Activated naive CD4-positive, alpha-beta T cell treated with anti-CD3 and anti-CD28 coated beads, Interleukin-2, amount 50 U/mL, for 72 hours (primary cell): ENCODE data around the gene RAVER1. TPM values are rescaled to one million over a fixed set of nuclear protein-coding genes. Genes with fewer than 3 reads are reported as not detected.
"Not testable (repeated sequence)": the region's sequence is repeated elsewhere in the genome, so short reads cannot be mapped to it uniquely, and the experiment has no call there.

Experiments
- ATAC-seq, 2 donors: fragments of 150-1000 bp; cut with Tn5 transposase; 2 replicates each; pipeline ENCODE4 v1.10.0; 2021; ENCODE audit warnings: mild to moderate bottlenecking in 2 of 2, moderate library complexity in 2 of 2
- DNase-seq, 2 donors: peaks; one replicate each; pipeline ENCODE4 v3.0.0; 2021 to 2022; ENCODE audit warnings: low spot score in 2 of 2
- H3K27ac Mint-ChIP-seq, 2 donors: one replicate each; pipeline ENCODE4 v1.8.0; 2022; ENCODE audit warnings: mild to moderate bottlenecking in 2 of 2, mixed read lengths in 2 of 2
- H3K36me3 Mint-ChIP-seq, 2 donors: one replicate each; pipeline ENCODE4 v1.8.0; 2022; ENCODE audit warnings: mixed read lengths in 2 of 2
- H3K9me3 Mint-ChIP-seq, 2 donors: one replicate each; pipeline ENCODE4 v1.8.0; 2022; ENCODE audit warnings: mixed read lengths in 2 of 2
- total RNA-seq, 2 donors: library from RNA; stranded (reverse); gene quantifications; one replicate each; pipeline ENCODE4 v1.2.3, GENCODE V29; 2022

RAVER1 gene
- total RNA-seq, 2 donors from 2014 or later = 52.5 to 101 TPM

GRCh38 chr19:10289167-10289835 is 44.0 kb downstream of the RAVER1 start:
- ATAC-seq (peak; percentile 35 to 39), DNase-seq (peak in 1 of 2 donors; percentile 69)
- H3K36me3 Mint-ChIP-seq = peaks cover 10 to 20% of the 10 kb centered on the region in 2 donors
- H3K27ac Mint-ChIP-seq = peak overlapping the region in 1 of 2 donors; percentile 55
- no peaks in the 10 kb centered on the region for H3K9me3 Mint-ChIP-seq

DNA sequence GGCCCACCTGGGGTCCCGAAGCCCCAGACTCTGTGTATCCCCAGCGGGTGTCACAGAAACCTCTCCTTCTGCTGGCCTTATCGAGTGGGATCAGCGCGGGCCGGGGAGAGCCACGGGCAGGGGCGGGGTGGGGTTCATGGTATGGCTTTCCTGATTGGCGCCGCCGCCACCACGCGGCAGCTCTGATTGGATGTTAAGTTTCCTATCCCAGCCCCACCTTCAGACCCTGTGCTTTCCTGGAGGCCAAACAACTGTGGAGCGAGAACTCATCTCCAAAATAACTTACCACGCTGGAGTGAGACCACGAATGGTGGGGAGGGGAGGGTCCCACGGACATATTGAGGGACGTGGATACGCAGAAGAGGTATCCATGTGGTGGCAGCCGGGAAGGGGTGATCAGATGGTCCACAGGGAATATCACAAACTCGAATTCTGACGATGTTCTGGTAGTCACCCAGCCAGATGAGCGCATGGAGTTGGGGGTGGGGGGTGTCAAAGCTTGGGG is 44.6 kb downstream of the RAVER1 start:
- DNase-seq (peak in 1 of 2 donors; percentile 56), ATAC-seq (peak; percentile 13 to 47)
- H3K9me3 Mint-ChIP-seq = no peaks in the 10 kb centered on the region
- peak overlapping the region in 1 of 2 donors; percentile 55 for H3K27ac Mint-ChIP-seq
- H3K36me3 Mint-ChIP-seq = peaks cover 10 to 20% of the 10 kb centered on the region in 2 donors

GRCh38 chr19:10286803-10287737 is 46.3 kb downstream of the RAVER1 start, which contains the start of gene ICAM4:
Gene ICAM4, plus strand, starts transcription at chr19:10286955. Its CDS starts 58 bp downstream, at chr19:10287013.
- Mint-ChIP-seq H3K9me3 (no peaks in the 10 kb centered on the region), H3K36me3 (peaks cover 8 to 12% of the 10 kb centered on the region in 2 donors), H3K27ac (peak within 1 kb of the TSS in 1 of 2 donors; percentile 50)
- peak; percentile 22 to 37 for ATAC-seq
- peak in 1 of 2 donors; percentile 42 for DNase-seq

DNA sequence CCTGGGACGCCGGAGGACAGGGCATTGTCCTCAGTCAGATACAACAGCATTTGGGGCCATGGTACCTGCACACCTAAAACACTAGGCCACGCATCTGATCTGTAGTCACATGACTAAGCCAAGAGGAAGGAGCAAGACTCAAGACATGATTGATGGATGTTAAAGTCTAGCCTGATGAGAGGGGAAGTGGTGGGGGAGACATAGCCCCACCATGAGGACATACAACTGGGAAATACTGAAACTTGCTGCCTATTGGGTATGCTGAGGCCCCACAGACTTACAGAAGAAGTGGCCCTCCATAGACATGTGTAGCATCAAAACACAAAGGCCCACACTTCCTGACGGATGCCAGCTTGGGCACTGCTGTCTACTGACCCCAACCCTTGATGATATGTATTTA is 47.9 kb downstream of the RAVER1 start:
- DNase-seq = no peak
- no peaks in the 10 kb centered on the region for H3K9me3 Mint-ChIP-seq
- H3K36me3 Mint-ChIP-seq = peaks cover 4 to 12% of the 10 kb centered on the region in 2 donors
- no peak for ATAC-seq
- no peak overlapping the region for H3K27ac Mint-ChIP-seq

DNA sequence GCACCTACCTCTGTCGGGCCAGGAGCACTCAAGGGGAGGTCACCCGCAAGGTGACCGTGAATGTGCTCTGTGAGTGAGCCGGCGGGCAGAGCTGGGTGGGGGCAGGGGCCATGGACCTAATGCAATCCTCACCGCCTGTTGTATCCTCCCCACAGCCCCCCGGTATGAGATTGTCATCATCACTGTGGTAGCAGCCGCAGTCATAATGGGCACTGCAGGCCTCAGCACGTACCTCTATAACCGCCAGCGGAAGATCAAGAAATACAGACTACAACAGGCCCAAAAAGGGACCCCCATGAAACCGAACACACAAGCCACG is 48.4 kb downstream of the RAVER1 start:
- ATAC-seq (no peak), DNase-seq (no peak)
- Mint-ChIP-seq H3K9me3 (no peaks in the 10 kb centered on the region), H3K36me3 (peaks cover 4 to 15% of the 10 kb centered on the region in 2 donors), H3K27ac (no peak overlapping the region)

DNA sequence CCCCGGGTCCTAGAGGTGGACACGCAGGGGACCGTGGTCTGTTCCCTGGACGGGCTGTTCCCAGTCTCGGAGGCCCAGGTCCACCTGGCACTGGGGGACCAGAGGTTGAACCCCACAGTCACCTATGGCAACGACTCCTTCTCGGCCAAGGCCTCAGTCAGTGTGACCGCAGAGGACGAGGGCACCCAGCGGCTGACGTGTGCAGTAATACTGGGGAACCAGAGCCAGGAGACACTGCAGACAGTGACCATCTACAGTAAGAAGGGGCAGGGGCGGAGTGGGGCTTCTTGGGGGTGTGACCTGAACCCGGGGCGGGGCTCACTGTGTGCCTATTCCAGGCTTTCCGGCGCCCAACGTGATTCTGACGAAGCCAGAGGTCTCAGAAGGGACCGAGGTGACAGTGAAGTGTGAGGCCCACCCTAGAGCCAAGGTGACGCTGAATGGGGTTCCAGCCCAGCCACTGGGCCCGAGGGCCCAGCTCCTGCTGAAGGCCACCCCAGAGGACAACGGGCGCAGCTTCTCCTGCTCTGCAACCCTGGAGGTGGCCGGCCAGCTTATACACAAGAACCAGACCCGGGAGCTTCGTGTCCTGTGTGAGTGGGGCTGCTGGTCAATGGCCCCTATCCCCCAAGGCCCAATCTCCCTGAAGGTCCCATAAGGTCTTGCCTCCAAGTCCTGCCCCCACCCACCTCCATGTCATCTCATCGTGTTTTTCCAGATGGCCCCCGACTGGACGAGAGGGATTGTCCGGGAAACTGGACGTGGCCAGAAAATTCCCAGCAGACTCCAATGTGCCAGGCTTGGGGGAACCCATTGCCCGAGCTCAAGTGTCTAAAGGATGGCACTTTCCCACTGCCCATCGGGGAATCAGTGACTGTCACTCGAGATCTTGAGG is 49.0 kb downstream of the RAVER1 start:
- Mint-ChIP-seq H3K27ac (no peak overlapping the region), H3K9me3 (no peaks in the 10 kb centered on the region), H3K36me3 (peaks cover 4 to 19% of the 10 kb centered on the region in 2 donors)
- DNase-seq = no peak
- no peak for ATAC-seq

DNA sequence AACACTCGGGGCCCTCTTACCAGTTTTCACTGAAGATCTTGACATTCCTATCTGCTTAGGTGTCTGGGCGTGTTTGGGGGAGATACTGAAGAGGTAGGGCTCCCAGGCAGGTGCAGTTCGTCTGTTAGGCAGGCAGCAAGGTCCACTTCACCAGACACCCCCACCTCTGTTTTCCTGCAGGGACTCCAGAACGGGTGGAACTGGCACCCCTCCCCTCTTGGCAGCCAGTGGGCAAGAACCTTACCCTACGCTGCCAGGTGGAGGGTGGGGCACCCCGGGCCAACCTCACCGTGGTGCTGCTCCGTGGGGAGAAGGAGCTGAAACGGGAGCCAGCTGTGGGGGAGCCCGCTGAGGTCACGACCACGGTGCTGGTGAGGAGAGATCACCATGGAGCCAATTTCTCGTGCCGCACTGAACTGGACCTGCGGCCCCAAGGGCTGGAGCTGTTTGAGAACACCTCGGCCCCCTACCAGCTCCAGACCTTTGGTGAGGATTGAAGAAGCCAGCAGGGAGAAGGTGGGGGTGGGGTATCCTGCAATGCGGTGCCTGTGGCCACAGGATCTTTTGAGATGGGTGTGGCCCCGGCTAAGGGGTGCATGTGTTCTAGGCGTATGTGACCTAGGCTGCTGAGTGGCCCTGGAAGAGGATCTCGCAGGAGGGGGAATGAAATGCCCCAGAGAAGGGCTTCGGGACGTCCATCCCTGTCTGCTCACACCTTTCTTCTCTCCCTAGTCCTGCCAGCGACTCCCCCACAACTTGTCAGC is 49.8 kb downstream of the RAVER1 start:
- Mint-ChIP-seq H3K9me3 (no peaks in the 10 kb centered on the region), H3K27ac (no peak overlapping the region), H3K36me3 (peaks cover 4 to 25% of the 10 kb centered on the region in 2 donors)
- ATAC-seq = no peak
- no peak for DNase-seq

- not testable (repeated sequence) for H3K27ac Mint-ChIP-seq, ATAC-seq, DNase-seq, H3K9me3 Mint-ChIP-seq
- peaks cover 0 to 25% of the 10 kb centered on the region in 2 donors for H3K36me3 Mint-ChIP-seq
Measured at GRCh38 chr19:10282043-10282442, 51.3 kb downstream of the RAVER1 start.

GRCh38 chr19:10279737-10280442 is 53.4 kb downstream of the RAVER1 start:
- peaks cover 0 to 16% of the 10 kb centered on the region in 2 donors for H3K36me3 Mint-ChIP-seq
- ATAC-seq (no peak), DNase-seq (no peak)
- peak overlapping the region in 1 of 2 donors; percentile 6 for H3K27ac Mint-ChIP-seq
- no peaks in the 10 kb centered on the region for H3K9me3 Mint-ChIP-seq

DNA sequence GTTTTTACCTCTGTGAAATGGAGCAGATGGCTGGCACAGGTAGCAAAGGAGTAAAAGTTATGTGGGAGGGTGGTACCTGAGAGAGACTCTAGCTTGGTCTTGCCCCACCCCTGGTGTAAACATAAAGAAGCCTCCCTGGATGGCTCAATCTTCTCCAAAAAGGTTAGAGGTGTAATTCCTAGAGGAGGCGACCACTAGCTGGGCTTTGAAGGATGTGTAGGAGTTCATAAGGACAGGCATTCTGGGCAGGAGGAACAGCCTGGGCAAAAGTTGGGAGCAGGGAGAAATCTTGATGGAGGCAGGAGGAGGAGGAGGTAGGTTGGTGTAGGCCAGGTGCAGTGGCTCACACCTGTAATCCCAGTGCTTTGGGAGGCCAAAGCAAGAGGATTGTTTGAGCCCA is 54.4 kb downstream of the RAVER1 start:
- peaks cover 0 to 22% of the 10 kb centered on the region in 2 donors for H3K36me3 Mint-ChIP-seq
- no peaks in the 10 kb centered on the region for H3K9me3 Mint-ChIP-seq
- ATAC-seq (no peak), DNase-seq (no peak)
- no peak overlapping the region for H3K27ac Mint-ChIP-seq

DNA sequence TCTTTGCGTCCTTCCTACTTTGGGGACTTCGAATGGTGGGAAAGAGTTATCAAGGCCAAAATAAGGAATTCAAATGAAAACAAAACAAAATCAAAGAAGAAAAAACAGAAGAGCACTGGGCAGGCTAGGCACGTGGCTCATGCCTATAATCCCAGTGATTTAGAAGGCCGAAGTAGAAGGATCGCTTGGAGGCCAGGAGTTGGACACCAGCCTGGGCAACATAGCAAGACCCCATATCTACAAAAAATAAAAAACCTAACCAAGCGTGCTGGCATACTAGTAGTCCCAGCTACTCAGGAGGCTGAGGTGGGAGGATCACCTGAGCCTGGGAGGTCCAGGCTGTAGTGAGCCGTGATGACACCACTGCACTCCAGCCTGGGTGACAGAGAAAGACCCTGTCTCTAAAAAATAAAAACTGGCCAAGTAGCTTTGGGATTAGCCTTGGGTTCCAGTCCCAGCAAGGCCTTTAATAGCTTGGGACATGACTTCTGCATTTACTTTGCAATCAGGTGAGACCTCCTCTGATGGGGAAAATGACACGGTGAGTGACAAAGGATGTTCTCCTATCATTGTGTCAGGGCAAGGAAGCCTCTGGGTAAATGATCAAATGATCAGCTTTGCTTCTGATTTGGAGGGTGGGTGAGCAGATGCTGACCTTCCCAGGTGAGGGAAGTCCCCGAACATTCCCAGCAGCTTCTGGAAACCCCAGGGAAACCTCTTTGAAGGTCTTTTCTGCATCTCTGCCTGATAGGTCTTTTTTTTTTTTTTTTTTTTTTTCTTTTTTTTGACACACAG is 55.3 kb downstream of the RAVER1 start:
- ATAC-seq (no peak), DNase-seq (no peak)
- peaks cover 0 to 24% of the 10 kb centered on the region in 2 donors for H3K36me3 Mint-ChIP-seq
- no peak overlapping the region for H3K27ac Mint-ChIP-seq
- no peaks in the 10 kb centered on the region for H3K9me3 Mint-ChIP-seq

DNA sequence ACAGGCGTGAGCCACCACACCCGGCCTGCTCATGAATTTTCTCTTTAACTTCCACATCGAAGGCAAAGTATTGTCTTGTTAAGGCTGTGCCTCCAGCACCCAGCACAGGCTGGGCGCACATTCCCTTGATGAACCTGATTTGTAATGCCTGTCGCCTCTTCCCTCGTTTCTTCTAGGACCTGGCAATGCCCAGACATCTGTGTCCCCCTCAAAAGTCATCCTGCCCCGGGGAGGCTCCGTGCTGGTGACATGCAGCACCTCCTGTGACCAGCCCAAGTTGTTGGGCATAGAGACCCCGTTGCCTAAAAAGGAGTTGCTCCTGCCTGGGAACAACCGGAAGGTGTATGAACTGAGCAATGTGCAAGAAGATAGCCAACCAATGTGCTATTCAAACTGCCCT is 58.7 kb downstream of the RAVER1 start:
- DNase-seq (no peak), ATAC-seq (no peak)
- H3K36me3 Mint-ChIP-seq = peaks cover 5 to 18% of the 10 kb centered on the region in 2 donors
- peak overlapping the region in 1 of 2 donors; percentile 41 for H3K27ac Mint-ChIP-seq
- no peaks in the 10 kb centered on the region for H3K9me3 Mint-ChIP-seq

DNA sequence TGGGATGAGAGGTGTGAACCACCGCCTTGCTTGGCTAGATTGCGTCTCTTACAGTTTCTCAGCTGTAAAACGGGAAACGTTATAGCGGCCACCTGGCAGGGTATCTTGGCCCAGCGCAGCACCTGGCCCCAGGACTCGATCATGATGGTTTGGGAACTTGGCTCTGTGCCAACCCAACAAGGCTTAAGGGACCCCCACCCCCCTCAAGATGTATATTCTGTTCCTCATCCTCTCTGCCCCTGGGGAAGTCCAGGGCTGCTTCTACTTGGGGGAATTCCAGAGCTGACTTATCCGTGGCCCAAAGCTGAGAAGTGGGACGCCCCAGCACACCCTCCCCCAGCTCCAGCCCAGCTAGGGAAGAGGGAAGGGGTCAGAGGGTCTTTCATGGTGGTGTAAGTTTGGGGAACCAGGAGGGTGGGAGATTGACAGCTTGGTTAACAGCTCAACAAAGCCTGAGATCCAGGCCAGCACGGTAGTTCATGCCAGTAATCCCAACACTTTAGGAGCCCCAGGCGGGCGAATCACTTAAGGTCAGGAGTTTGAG is 61.7 kb downstream of the RAVER1 start:
- peak overlapping the region; percentile 91 to 99 for H3K27ac Mint-ChIP-seq
- ATAC-seq (peak; percentile 2 to 15), DNase-seq (peak in 1 of 2 donors; percentile 23)
- H3K36me3 Mint-ChIP-seq = peaks cover 5 to 12% of the 10 kb centered on the region in 2 donors
- no peaks in the 10 kb centered on the region for H3K9me3 Mint-ChIP-seq
